HepG2 (cell line): ENCODE results near the gene PSMA7. TPM values are rescaled to one million over a fixed set of nuclear protein-coding genes. Genes with fewer than 3 reads are reported as not detected.

Experiments used
- BRD4 ChIP-seq: sonication (generic); formaldehyde crosslinking; IDR thresholded peaks from 2 replicates; pipeline ENCODE4 v1.4.0; 2020; ENCODE audit warnings: missing genetic modification reagents
- CBFB ChIP-seq: sonication (generic); formaldehyde crosslinking; IDR thresholded peaks from 2 replicates; pipeline ENCODE4 v1.4.0; 2020; ENCODE audit warnings: missing genetic modification reagents
- FOXC1 ChIP-seq: sonication (generic); formaldehyde crosslinking; IDR thresholded peaks from 2 replicates; pipeline ENCODE4 v1.8.0; 2022; ENCODE audit warnings: mild to moderate bottlenecking, missing genetic modification reagents, borderline replicate concordance
- GATAD1 ChIP-seq: IDR thresholded peaks from 2 replicates; pipeline ENCODE4 v1.6.1; 2016; ENCODE audit warnings: missing genetic modification reagents, missing compliant biosample characterization
- MAFK ChIP-seq, 2 experiments: IDR thresholded peaks in 1 of 2; conservative IDR thresholded peaks in 1 of 2; 2 replicates each; pipeline ENCODE4 v1.6.1; 2011; ENCODE audit warnings: improper control_type of control experiment in 2 of 2, low read length in 2 of 2
- MED13 ChIP-seq: sonication (generic); formaldehyde crosslinking; IDR thresholded peaks from 2 replicates; pipeline ENCODE4 v1.5.0; 2020; ENCODE audit warnings: missing genetic modification reagents
- MTF1 ChIP-seq: sonication (generic); formaldehyde crosslinking; IDR thresholded peaks from 2 replicates; pipeline ENCODE4 v1.5.0; 2020; ENCODE audit warnings: missing genetic modification reagents
- NONO ChIP-seq, 2 experiments: fragments of 450-650 bp in 1 of 2; sonication (generic) in 1 of 2; formaldehyde crosslinking in 1 of 2; IDR thresholded peaks in 1 of 2; conservative IDR thresholded peaks in 1 of 2; 2 replicates each; pipeline versions ENCODE4 v1.6.1 to v1.8.0; 2017 to 2022; ENCODE audit warnings: mild to moderate bottlenecking in 1 of 2, missing genetic modification reagents in 1 of 2, moderate library complexity in 1 of 2
- PHF8 ChIP-seq: sonication (generic); formaldehyde crosslinking; IDR thresholded peaks from 2 replicates; pipeline ENCODE4 v1.5.0; 2020; ENCODE audit warnings: missing genetic modification reagents
- RXRA ChIP-seq: sonication (generic); formaldehyde crosslinking; IDR thresholded peaks from 2 replicates; pipeline ENCODE4 v1.5.1; 2020; ENCODE audit warnings: missing genetic modification reagents
- SIN3A ChIP-seq: IDR thresholded peaks from 2 replicates; pipeline ENCODE4 v1.6.1; 2011; ENCODE audit warnings: low read depth, mild to moderate bottlenecking, control low read depth, low read length, borderline replicate concordance
- YEATS2 ChIP-seq: sonication (generic); formaldehyde crosslinking; IDR thresholded peaks from 2 replicates; pipeline ENCODE4 v1.4.0; 2020; ENCODE audit warnings: missing genetic modification reagents, borderline replicate concordance
- ZEB1 ChIP-seq: IDR thresholded peaks from 2 replicates; pipeline ENCODE4 v1.6.1; 2012; ENCODE audit warnings: mild to moderate bottlenecking, low read depth, inconsistent platforms; ENCODE audit not compliant: insufficient replicate concordance
- ZFP36 ChIP-seq: fragments of 150-350 bp; IDR thresholded peaks from 2 replicates; pipeline ENCODE4 v1.6.1; 2018; ENCODE audit warnings: borderline replicate concordance, low read length, low read depth; ENCODE audit not compliant: partially characterized antibody
- ZFX ChIP-seq: sonication (generic); formaldehyde crosslinking; IDR thresholded peaks from 2 replicates; pipeline ENCODE4 v1.4.0; 2020; ENCODE audit warnings: mild to moderate bottlenecking, low read depth, missing genetic modification reagents, moderate library complexity
- ZNF343 ChIP-seq: sonication (generic); formaldehyde crosslinking; IDR thresholded peaks from 2 replicates; pipeline ENCODE4 v1.4.0; 2020; ENCODE audit warnings: mild to moderate bottlenecking, missing genetic modification reagents
- ZNF543 ChIP-seq: sonication (generic); formaldehyde crosslinking; IDR thresholded peaks from 2 replicates; pipeline ENCODE4 v1.4.0; 2020; ENCODE audit warnings: mild to moderate bottlenecking, missing genetic modification reagents
- ZNF614 ChIP-seq: IDR thresholded peaks from 2 replicates; pipeline ENCODE4 v1.6.1; 2018; ENCODE audit warnings: missing biosample characterization, missing genetic modification reagents, inconsistent platforms, borderline replicate concordance
- polyA plus RNA-seq, 8 experiments: library from polyadenylated mRNA; depleted of rRNA in 3 of 8; stranded (reverse) in 7 of 8; unstranded in 1 of 8; fragments of >200 nt; fragmentation: Illumina TruSeq in 4 of 8; extraction: Trizol in 4 of 8; gene quantifications; 2 replicates each; pipeline versions ENCODE4 v1.2.1 to v1.2.3, GENCODE V29; 2011 to 2016; ENCODE audit warnings: low read depth in 4 of 8, missing spikeins in 1 of 8, mixed read lengths in 1 of 8; ENCODE audit not compliant: insufficient read depth in 1 of 8
- total RNA-seq, 5 experiments: library from RNA; depleted of rRNA; stranded (reverse); fragments of >200 nt; fragmentation: Illumina TruSeq; extraction: Trizol; gene quantifications; 2 replicates each; pipeline ENCODE4 v1.2.3, GENCODE V29; 2016; ENCODE audit warnings: low read depth in 1 of 5
- TF ChIP-seq, protein P1 (sequence below): IDR thresholded peaks from 2 replicates; pipeline ENCODE4 v1.6.1; 2016; ENCODE audit warnings: mild to moderate bottlenecking
- TF ChIP-seq, protein P2 (sequence below): sonication (generic); formaldehyde crosslinking; IDR thresholded peaks from 2 replicates; pipeline ENCODE4 v1.5.0; 2020; ENCODE audit warnings: missing genetic modification reagents
- TF ChIP-seq, protein P3 (sequence below): sonication (generic); formaldehyde crosslinking; IDR thresholded peaks from 2 replicates; pipeline ENCODE4 v1.5.0; 2020; ENCODE audit warnings: missing genetic modification reagents
- TF ChIP-seq, protein P4 (sequence below): sonication (generic); formaldehyde crosslinking; IDR thresholded peaks from 2 replicates; pipeline ENCODE4 v1.9.0; 2022; ENCODE audit warnings: missing genetic modification reagents, mild to moderate bottlenecking, borderline replicate concordance
- TF ChIP-seq, protein P5 (sequence below): IDR thresholded peaks from 2 replicates; pipeline ENCODE4 v1.6.1; 2018; ENCODE audit warnings: missing genetic modification reagents

The PSMA7 gene
- total and polyA plus RNA-seq, 2 of the 13 experiments (the other 11 are each of a cell fraction or from before 2014, with no cell fraction given) = 531 to 631 TPM

DNA sequence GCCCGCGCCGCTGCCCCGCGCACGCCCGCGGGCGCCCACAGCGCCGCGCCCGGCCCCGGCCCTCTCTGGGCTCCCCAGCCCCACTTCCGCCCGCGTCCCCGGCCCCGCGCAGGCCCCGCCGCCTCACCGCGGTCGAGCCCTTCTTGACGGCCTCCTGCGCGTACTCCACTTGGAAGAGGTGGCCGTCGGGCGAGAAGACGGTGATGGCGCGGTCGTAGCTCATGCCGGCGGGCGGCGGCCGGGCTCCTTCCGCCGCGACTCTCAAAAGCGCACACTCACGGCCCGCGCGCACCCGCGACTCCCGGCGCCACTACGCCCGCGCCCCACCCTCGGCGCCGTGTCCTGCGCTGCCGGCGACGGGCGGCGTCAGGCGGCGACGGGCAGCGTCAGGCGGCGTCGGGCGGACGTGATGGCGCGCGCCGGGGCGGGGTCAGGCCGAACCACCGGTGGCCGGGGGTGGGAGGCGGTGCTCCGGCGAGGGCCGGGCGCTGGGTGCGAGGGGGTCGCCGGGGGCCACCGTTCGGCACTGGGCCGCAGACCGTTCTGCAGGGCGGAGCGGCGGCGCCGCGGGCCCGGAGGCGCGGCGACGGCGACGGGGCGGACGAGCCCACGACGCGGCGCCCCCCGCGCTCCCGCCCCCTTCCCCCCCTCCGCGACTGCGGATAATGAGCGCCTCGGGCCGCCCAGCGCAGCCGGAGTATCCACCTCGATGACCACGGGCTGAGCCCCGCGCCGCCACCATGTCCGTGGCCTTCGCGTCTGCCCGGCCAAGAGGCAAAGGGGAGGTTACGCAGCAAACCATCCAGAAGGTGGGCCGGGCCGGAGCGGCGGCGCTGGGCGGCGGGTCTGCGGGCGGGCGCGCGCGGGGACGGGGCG lies at the start of gene PSMA7, which contains the start of gene SS18L1 (continued):
- TF ChIP-seq ZEB1 (no peak), ZFP36 (no peak), MAFK (conservative IDR thresholded peaks at IDR 0.05 in 1 of 2, IDR thresholded peaks at IDR 0.05 in 1 of 2; ENCODE audit: low read length in 2 of 2) (no peak), ZFX (peak; percentile 95), SIN3A (peak; percentile 39), MTF1 (CRISPR knock-in tag) (no peak), FOXC1 (CRISPR knock-in tag) (no peak; the same call in none of the 2 replicates), MED13 (CRISPR knock-in tag) (peak; percentile 8), RXRA (CRISPR knock-in tag) (peak; percentile 17; the same call in 1 of the 2 replicates), CBFB (CRISPR knock-in tag) (peak; percentile 82), ZNF543 (CRISPR knock-in tag) (peak; percentile 76), PHF8 (peak; percentile 98), ZNF614 (CRISPR knock-in tag) (peak; percentile 39; the same call in 1 of the 2 replicates), GATAD1 (peak; percentile 64; the same call in 1 of the 2 replicates), ZNF343 (CRISPR knock-in tag) (no peak), NONO (IDR thresholded peaks at IDR 0.05) (no peak), NONO (CRISPR knock-in tag; conservative IDR thresholded peaks at IDR 0.05) (peak; percentile 74), YEATS2 (CRISPR knock-in tag) (peak; percentile 41), BRD4 (CRISPR knock-in tag) (peak; percentile 86)
- TF ChIP-seq, protein P1, sequence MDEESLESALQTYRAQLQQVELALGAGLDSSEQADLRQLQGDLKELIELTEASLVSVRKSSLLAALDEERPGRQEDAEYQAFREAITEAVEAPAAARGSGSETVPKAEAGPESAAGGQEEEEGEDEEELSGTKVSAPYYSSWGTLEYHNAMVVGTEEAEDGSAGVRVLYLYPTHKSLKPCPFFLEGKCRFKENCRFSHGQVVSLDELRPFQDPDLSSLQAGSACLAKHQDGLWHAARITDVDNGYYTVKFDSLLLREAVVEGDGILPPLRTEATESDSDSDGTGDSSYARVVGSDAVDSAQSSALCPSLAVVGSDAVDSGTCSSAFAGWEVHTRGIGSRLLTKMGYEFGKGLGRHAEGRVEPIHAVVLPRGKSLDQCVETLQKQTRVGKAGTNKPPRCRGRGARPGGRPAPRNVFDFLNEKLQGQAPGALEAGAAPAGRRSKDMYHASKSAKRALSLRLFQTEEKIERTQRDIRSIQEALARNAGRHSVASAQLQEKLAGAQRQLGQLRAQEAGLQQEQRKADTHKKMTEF (CRISPR knock-in tag) = peak; percentile 58; the same call in 1 of the 2 replicates
- TF ChIP-seq, protein P2, sequence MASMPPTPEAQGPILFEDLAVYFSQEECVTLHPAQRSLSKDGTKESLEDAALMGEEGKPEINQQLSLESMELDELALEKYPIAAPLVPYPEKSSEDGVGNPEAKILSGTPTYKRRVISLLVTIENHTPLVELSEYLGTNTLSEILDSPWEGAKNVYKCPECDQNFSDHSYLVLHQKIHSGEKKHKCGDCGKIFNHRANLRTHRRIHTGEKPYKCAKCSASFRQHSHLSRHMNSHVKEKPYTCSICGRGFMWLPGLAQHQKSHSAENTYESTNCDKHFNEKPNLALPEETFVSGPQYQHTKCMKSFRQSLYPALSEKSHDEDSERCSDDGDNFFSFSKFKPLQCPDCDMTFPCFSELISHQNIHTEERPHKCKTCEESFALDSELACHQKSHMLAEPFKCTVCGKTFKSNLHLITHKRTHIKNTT (CRISPR knock-in tag) = peak; percentile 64; the same call in 1 of the 2 replicates
- TF ChIP-seq, protein P3, sequence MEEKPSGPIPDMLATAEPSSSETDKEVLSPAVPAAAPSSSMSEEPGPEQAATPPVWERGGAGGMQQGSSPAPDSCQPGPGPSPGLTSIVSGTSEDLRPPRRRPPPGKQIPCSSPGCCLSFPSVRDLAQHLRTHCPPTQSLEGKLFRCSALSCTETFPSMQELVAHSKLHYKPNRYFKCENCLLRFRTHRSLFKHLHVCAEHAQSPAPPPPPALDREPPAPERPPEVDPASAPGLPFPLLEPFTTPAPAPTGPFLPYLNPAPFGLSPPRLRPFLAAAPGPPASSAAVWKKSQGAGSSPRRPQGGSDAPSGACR (CRISPR knock-in tag) = peak; percentile 43; the same call in 1 of the 2 replicates
- TF ChIP-seq, protein P4, sequence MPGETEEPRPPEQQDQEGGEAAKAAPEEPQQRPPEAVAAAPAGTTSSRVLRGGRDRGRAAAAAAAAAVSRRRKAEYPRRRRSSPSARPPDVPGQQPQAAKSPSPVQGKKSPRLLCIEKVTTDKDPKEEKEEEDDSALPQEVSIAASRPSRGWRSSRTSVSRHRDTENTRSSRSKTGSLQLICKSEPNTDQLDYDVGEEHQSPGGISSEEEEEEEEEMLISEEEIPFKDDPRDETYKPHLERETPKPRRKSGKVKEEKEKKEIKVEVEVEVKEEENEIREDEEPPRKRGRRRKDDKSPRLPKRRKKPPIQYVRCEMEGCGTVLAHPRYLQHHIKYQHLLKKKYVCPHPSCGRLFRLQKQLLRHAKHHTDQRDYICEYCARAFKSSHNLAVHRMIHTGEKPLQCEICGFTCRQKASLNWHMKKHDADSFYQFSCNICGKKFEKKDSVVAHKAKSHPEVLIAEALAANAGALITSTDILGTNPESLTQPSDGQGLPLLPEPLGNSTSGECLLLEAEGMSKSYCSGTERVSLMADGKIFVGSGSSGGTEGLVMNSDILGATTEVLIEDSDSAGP (CRISPR knock-in tag) = peak; percentile 76; the same call in 1 of the 2 replicates
- TF ChIP-seq, protein P5, sequence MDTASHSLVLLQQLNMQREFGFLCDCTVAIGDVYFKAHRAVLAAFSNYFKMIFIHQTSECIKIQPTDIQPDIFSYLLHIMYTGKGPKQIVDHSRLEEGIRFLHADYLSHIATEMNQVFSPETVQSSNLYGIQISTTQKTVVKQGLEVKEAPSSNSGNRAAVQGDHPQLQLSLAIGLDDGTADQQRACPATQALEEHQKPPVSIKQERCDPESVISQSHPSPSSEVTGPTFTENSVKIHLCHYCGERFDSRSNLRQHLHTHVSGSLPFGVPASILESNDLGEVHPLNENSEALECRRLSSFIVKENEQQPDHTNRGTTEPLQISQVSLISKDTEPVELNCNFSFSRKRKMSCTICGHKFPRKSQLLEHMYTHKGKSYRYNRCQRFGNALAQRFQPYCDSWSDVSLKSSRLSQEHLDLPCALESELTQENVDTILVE (CRISPR knock-in tag) = peak; percentile 87; the same call in 1 of the 2 replicates
